HG03354 (cell line): Measurements from ENCODE around the gene TCF4.

ENCODE experiments used
- ATAC-seq: cut with Tn5 transposase; IDR thresholded peaks from one replicate; pipeline ENCODE4 v1.9.1; 2021; ENCODE audit warnings: mild to moderate bottlenecking; ENCODE audit not compliant: unreplicated experiment, poor library complexity, severe bottlenecking

TCF4 gene

GRCh38 chr18:55587418-55588110 is 428 bp downstream of the TCF4 start:
- ATAC-seq: no peak

GRCh38 chr18:55585920-55586561 is 2.0 kb downstream of the TCF4 start:
- no peak for ATAC-seq

GRCh38 chr18:55585065-55585919 is 2.7 kb downstream of the TCF4 start:
- ATAC-seq: no peak

DNA sequence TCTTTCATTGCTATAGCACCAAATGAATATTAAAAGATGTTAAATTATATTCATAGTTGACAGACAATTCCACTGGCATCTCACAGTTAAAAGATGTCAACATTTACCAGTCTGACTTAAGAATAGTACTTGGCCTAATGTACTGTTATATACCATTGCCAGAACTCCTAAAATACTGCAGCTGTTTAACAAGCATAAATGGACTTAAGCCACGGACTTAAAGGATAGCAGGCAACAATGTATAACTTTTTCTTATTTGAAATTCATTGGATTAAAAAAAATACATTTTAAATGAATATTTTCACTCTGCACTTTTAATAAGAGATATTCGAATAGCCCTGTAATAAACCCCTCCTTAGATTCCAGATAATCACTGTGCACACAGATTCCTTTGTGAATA is 3.8 kb downstream of the TCF4 start:
- no peak for ATAC-seq

- ATAC-seq: no peak
Observed at GRCh38 chr18:55582325-55582724, 5.7 kb downstream of the TCF4 start.

DNA sequence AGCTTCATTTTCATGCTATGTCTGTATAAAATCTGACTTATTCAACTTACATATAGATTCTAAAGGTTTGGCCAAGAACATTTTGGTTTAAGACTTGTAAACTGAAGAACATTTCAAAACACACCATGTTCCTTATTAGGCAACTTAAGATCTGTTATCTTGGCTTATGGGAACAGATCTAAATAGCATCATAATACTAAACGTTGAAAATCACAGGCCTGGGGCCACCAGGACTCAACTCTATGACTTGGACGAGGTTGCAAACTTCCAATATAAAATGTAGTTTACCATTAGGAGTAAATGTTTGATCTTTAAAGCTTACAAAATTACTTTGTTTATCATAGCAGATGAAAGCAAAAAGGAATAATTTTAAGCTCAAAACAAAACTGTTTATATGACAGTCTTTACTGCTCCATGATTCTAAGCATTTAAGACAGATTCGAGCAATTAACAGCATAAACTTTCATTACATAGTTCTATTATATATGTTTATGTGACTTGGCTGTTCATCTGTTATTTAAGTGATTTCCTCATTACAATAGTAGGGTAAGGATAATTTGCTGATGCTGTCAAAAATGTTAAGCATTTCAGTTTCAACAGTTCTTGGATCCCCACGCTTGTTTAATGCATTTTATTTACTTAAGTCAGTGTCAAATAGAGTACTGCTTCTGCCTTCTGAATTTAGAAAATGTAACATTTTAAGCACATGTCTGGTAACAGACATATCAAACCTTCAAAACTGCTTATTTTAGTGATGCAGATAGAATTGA is 8.3 kb downstream of the TCF4 start:
- no peak for ATAC-seq

GRCh38 chr18:55577812-55578539 is 10.0 kb downstream of the TCF4 start:
- no peak for ATAC-seq

GRCh38 chr18:55576001-55576400 is 12.0 kb downstream of the TCF4 start:
- ATAC-seq: no peak

DNA sequence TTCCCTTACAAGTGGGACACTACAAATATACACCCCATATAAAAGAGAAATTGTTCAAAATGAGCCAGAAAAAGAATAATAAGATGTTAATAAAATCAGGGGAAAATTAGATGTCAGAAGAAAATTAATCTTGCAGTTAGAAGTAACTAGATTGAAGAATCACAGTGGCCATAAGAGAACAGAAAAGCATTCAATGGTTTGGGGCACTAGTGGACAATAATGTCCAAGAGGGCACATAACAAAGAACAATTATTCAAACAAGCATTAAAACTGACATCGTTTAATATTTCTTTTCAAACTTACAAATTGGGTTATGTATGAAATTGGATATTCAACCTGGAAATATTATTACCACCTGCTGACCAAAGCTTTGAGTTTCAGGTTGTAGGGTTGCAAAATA is 12.9 kb downstream of the TCF4 start:
- no peak for ATAC-seq

GRCh38 chr18:55573386-55573785 is 14.6 kb downstream of the TCF4 start:
- no peak for ATAC-seq

- ATAC-seq: no peak
Observed at GRCh38 chr18:55570966-55571365, 17.0 kb downstream of the TCF4 start.

- no peak for ATAC-seq
Observed at GRCh38 chr18:55566456-55566935, 21.5 kb downstream of the TCF4 start.

DNA sequence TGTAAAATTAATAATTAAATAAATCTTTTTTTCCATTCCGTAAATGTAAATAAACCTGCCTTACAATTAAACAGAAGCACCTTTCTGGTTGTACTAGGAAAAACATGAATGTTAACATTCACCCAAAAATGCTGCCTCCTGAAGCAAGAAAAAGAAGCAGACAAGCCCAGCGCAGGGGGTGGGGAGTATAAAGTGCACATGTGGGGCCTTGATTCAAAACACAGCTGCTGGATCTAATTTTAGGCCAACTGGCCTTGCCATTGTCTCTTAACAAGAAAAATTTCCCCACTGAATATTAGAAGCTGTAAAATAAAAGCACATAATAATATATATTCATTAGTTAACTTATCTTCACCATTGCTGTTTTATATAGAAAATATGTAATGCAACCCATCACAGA is 28.3 kb downstream of the TCF4 start:
- ATAC-seq: no peak

DNA sequence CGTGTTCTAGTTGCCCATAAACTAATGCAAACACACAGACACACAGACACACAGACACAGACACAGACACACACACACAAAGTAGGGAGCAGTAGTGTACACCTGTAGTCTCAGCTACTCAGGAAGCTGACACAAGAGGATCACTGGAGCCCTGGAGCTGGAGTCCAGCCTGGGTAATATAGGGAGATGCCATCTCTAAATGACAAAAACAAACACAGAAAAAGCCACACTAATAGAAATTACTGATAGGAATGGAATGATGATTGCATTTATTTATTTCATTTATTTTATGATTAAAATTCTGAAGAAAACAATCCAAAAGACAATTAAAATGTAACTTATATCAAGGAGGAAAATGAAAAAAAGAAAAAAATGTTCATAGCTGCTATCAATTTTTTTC is 30.8 kb downstream of the TCF4 start:
- ATAC-seq: no peak

GRCh38 chr18:55555395-55556027 is 32.5 kb downstream of the TCF4 start:
- ATAC-seq: no peak

GRCh38 chr18:55552526-55553189 is 35.3 kb downstream of the TCF4 start:
- no peak for ATAC-seq

GRCh38 chr18:55551227-55551626 is 36.8 kb downstream of the TCF4 start:
- ATAC-seq: no peak

DNA sequence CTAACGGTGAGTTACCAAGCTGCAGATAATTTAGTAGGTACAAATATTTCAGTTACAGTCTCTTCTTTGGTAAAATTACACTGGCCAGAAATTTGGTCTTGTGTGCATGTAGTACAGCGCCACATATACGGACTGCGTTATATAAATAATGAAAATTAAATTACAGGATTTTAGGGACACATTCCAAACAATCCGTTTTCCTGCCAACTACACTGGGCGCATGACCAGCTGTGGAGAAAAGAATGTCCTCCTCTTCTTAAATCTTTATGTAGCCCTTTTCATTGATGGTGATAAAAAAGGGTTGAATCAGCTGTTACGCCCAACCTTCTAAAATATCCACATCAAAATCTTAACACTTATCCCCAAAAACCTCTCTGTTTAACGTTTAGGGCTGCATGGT is 37.5 kb downstream of the TCF4 start:
- no peak for ATAC-seq
